Tibial nerve (tissue), 4 donors: Measurements from ENCODE around the gene CDH4.

ENCODE experiments used
- CTCF ChIP-seq, 5 experiments: fragments of 200-600 bp in 3 of 5; fragments of 450-650 bp in 2 of 5; sonication (generic) in 3 of 5; IDR thresholded peaks; one replicate each; pipeline ENCODE4 v1.5.1; 2016 to 2019; ENCODE audit warnings: antibody characterized with exemption in 5 of 5, mild to moderate bottlenecking in 3 of 5, moderate library complexity in 2 of 5
- EP300 ChIP-seq, 2 donors: sonication (generic); formaldehyde crosslinking; IDR thresholded peaks; one replicate each; pipeline ENCODE4 v1.6.1; 2017; ENCODE audit warnings: antibody characterized with exemption in 2 of 2, mild to moderate bottlenecking in 1 of 2
- POLR2A ChIP-seq, 2 donors: fragments of 450-650 bp; IDR thresholded peaks; one replicate each; pipeline ENCODE4 v1.6.1; 2017; ENCODE audit warnings: antibody characterized with exemption in 2 of 2, mild to moderate bottlenecking in 2 of 2, moderate library complexity in 2 of 2

- no peak for TF ChIP-seq CTCF (IDR thresholded peaks at IDR 0.05)
- TF ChIP-seq EP300 (IDR thresholded peaks at IDR 0.05): no peak
- no peak for TF ChIP-seq POLR2A (IDR thresholded peaks at IDR 0.05)
These were observed 672.9 kb downstream of the CDH4 start for GRCh38 chr20:61924858-61925554.
